ENCODE measurements around the gene RTKN2. TPM values are rescaled to one million over a fixed set of nuclear protein-coding genes. Genes with fewer than 3 reads are reported as not detected.

RTKN2 gene
- total and polyA plus RNA-seq, 10 donors, result 0.26 to 5.7 (median 1.6) TPM

- Histone ChIP-seq H3K36me3 (no peaks in the 10 kb centered on the region), H3K9me3 (no peaks in the 10 kb centered on the region), H3K27me3 (replicated peaks in 1 of 7) (peaks cover 0 to 5% (median 0%) of the 10 kb centered on the region in 7 donors), H3K27ac (no peak overlapping the region), H3K4me1 (no peaks in the 10 kb centered on the region), H3K4me3 (no peak overlapping the region)
- TF ChIP-seq POLR2AphosphoS5 (IDR thresholded peaks at IDR 0.05) (no peak), CTCF (IDR thresholded peaks at IDR 0.05 in 8 of 11, conservative IDR thresholded peaks at IDR 0.05 in 3 of 11) (no peak)
- intact Hi-C loops (cut with DNase I; ENCODE audit: low total_unique reads), result no loop called here
- DNase-seq, result no peak
- whole genome bisulfite sequencing, 5 donors, result 70 to 79% (median 74%) methylated on average over 2 of the region's 2 CpGs
Measured at GRCh38 chr10:62278441-62278910, 9.8 kb upstream of the RTKN2 start.

GRCh38 chr10:62277971-62278370 is 9.3 kb upstream of the RTKN2 start:
- TF ChIP-seq CTCF (IDR thresholded peaks at IDR 0.05 in 8 of 11, conservative IDR thresholded peaks at IDR 0.05 in 3 of 11), result no peak
- no peak for TF ChIP-seq POLR2A (IDR thresholded peaks at IDR 0.05)
- TF ChIP-seq POLR2AphosphoS5 (IDR thresholded peaks at IDR 0.05), result no peak
- Histone ChIP-seq H3K27ac (no peak overlapping the region), H3K9me3 (no peaks in the 10 kb centered on the region), H3K4me3 (no peak overlapping the region), H3K4me1 (no peaks in the 10 kb centered on the region), H3K36me3 (no peaks in the 10 kb centered on the region), H3K27me3 (replicated peaks in 1 of 7) (peaks cover 0 to 5% (median 0%) of the 10 kb centered on the region in 7 donors)
- WGBS, 5 donors, result 21 to 63% (median 44%) methylated on average over 1 of the region's 1 CpG
- no peak for DNase-seq
- intact Hi-C loops (cut with DNase I; ENCODE audit: low total_unique reads), result no loop called here

GRCh38 chr10:62270020-62270419 is 1.4 kb upstream of the RTKN2 start:
- Histone ChIP-seq H3K36me3 (no peaks in the 10 kb centered on the region), H3K4me3 (no peak overlapping the region), H3K4me1 (peaks cover 8 to 24% (median 16%) of the 10 kb centered on the region in 6 donors), H3K27ac (no peak overlapping the region), H3K27me3 (replicated peaks in 1 of 7) (peaks cover 0 to 37% (median 11%) of the 10 kb centered on the region in 7 donors), H3K9me3 (no peaks in the 10 kb centered on the region)
- TF ChIP-seq POLR2A (IDR thresholded peaks at IDR 0.05) (no peak), CTCF (IDR thresholded peaks at IDR 0.05 in 8 of 11, conservative IDR thresholded peaks at IDR 0.05 in 3 of 11) (no peak), POLR2AphosphoS5 (IDR thresholded peaks at IDR 0.05) (no peak)
- WGBS, 5 donors, result 86 to 93% (median 90%) methylated on average over 4 of the region's 4 CpGs
- intact Hi-C loops (cut with DNase I; ENCODE audit: low total_unique reads), result no loop called here
- no peak for DNase-seq

GRCh38 chr10:62268027-62268398 is 631 bp downstream of the RTKN2 start:
- DNase-seq, result no peak
- H3K27me3 ChIP-seq (replicated peaks in 1 of 7), result peaks cover 0 to 37% (median 11%) of the 10 kb centered on the region in 7 donors
- TF ChIP-seq POLR2A (IDR thresholded peaks at IDR 0.05), result no peak
- no peak for TF ChIP-seq POLR2AphosphoS5 (IDR thresholded peaks at IDR 0.05)
- no peak for TF ChIP-seq CTCF (IDR thresholded peaks at IDR 0.05 in 8 of 11, conservative IDR thresholded peaks at IDR 0.05 in 3 of 11)
- intact Hi-C loops (cut with DNase I; ENCODE audit: low total_unique reads), result no loop called here
- H3K36me3 ChIP-seq, result no peaks in the 10 kb centered on the region
- no peaks in the 10 kb centered on the region for H3K9me3 ChIP-seq
- no peak overlapping the region for H3K27ac ChIP-seq
- 0 to 3% (median 1%) methylated on average over 8 to 19 of the region's 19 CpGs for WGBS, 5 donors
- H3K4me1 ChIP-seq, result peaks cover 8 to 24% (median 16%) of the 10 kb centered on the region in 6 donors
- H3K4me3 ChIP-seq, result peak overlapping the region; percentile 61 to 92 (median 78)
